HG03469 (cell line): ENCODE measurements around the gene MAMDC2.

Experiments
- ATAC-seq: cut with Tn5 transposase; IDR thresholded peaks from one replicate; pipeline ENCODE4 v1.9.1; 2021; ENCODE audit warnings: mild to moderate bottlenecking, moderate library complexity, moderate number of reproducible peaks; ENCODE audit not compliant: unreplicated experiment

Gene MAMDC2

GRCh38 chr9:70130266-70130665 lies 86.6 kb downstream of the MAMDC2 start:
- ATAC-seq: no peak

GRCh38 chr9:70131296-70131695 lies 87.6 kb downstream of the MAMDC2 start:
- ATAC-seq: no peak

GRCh38 chr9:70133253-70134208 lies 89.9 kb downstream of the MAMDC2 start:
- no peak for ATAC-seq

- ATAC-seq: no peak
Measured at GRCh38 chr9:70134360-70134759, 90.7 kb downstream of the MAMDC2 start.

- no peak for ATAC-seq
Measured at GRCh38 chr9:70135176-70135575, 91.5 kb downstream of the MAMDC2 start.

- no peak for ATAC-seq
Measured at GRCh38 chr9:70136632-70137031, 93.0 kb downstream of the MAMDC2 start.

- ATAC-seq: no peak
Measured at GRCh38 chr9:70137577-70137976, 93.9 kb downstream of the MAMDC2 start.

GRCh38 chr9:70142101-70142500 lies 98.5 kb downstream of the MAMDC2 start:
- ATAC-seq: no peak

- ATAC-seq: no peak
Measured at GRCh38 chr9:70143394-70144130, 99.9 kb downstream of the MAMDC2 start.

- ATAC-seq: no peak
Measured at GRCh38 chr9:70144131-70144503, 100.5 kb downstream of the MAMDC2 start.

- ATAC-seq: no peak
Measured at GRCh38 chr9:70145981-70146380, 102.3 kb downstream of the MAMDC2 start.

- no peak for ATAC-seq
Measured at GRCh38 chr9:70147196-70147595, 103.5 kb downstream of the MAMDC2 start.

- no peak for ATAC-seq
Measured at GRCh38 chr9:70147651-70148050, 104.0 kb downstream of the MAMDC2 start.

- no peak for ATAC-seq
Measured at GRCh38 chr9:70152350-70152749, 108.7 kb downstream of the MAMDC2 start.

- no peak for ATAC-seq
Measured at GRCh38 chr9:70156729-70157128, 113.1 kb downstream of the MAMDC2 start.

GRCh38 chr9:70159630-70160029 lies 116.0 kb downstream of the MAMDC2 start:
- ATAC-seq: no peak

- no peak for ATAC-seq
Measured at GRCh38 chr9:70160686-70161600, 117.3 kb downstream of the MAMDC2 start.

GRCh38 chr9:70165006-70165602 lies 121.5 kb downstream of the MAMDC2 start:
- ATAC-seq: no peak

- no peak for ATAC-seq
Measured at GRCh38 chr9:70168521-70168920, 124.9 kb downstream of the MAMDC2 start.

GRCh38 chr9:70169222-70169621 lies 125.6 kb downstream of the MAMDC2 start:
- no peak for ATAC-seq
